SU-DHL-6 (cell line): Measurements from ENCODE around the gene C16orf95.

Experiments used
- CTCF ChIP-seq: fragments of 200-600 bp; sonication (generic); IDR thresholded peaks from one replicate; pipeline ENCODE4 v1.5.1; 2017; ENCODE audit warnings: antibody characterized with exemption, mild to moderate bottlenecking, low read length, moderate library complexity; ENCODE audit not compliant: insufficient read depth, poor library complexity, severe bottlenecking
- EZH2phosphoT487 ChIP-seq: fragments of 200-600 bp; sonication (generic), shearing (Covaris generic); conservative IDR thresholded peaks from 2 replicates; pipeline ENCODE4 v1.6.1; 2018; ENCODE audit warnings: mild to moderate bottlenecking, antibody characterized with exemption, low read length, moderate library complexity, mixed read lengths

GRCh38 chr16:87359121-87359520 lies 41.9 kb upstream of the C16orf95 start:
- TF ChIP-seq EZH2phosphoT487 (no peak), CTCF (no peak)
